GM19328 (cell line): ENCODE measurements around the gene FERD3L.

Experiments used
- ATAC-seq: cut with Tn5 transposase; IDR thresholded peaks from one replicate; pipeline ENCODE4 v1.9.1; 2021; ENCODE audit warnings: mild to moderate bottlenecking, moderate library complexity; ENCODE audit not compliant: unreplicated experiment

FERD3L gene

DNA sequence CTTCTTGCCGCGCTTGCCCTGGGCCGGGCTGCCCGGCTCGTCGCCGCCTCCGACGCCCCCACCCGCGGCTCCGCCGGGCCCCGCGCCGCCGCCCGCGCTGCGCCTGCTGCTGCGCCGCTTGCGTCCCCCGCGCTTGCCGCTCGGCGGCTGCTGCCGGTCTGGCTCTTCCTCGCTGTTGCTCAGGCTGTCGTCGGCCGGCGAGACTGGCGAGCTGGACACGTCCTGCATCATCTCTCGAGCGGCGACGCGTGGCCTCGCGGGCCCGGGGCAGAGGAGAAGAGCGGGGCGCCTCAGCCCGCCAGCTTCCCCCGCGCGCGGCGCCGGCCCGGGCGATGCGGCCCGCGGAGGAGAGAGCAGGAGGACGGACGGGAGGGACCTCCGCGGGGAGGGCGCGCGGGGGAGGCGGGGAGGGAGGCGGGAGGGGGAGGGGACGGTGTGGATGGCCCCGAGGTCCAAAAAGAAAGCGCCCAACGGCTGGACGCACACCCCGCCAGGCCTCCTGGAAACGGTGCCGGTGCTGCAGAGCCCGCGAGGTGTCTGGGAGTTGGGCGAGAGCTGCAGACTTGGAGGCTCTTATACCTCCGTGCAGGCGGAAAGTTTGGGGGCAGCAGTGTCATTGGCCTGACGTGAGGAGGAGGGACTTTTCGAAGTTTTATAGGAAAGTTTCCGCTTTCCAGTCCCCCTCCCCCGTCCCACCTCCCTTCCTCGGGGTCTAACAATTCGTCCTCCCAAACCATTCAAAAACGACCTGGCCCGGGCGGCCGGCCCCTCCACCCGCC lies 27.9 kb downstream of the FERD3L start, which contains the start of gene TWIST1:
Gene TWIST1, minus strand, starts transcription at position 546 of the 779 bp plus-strand sequence. Its CDS starts 315 bp downstream, at position 231.
- ATAC-seq: no peak

DNA sequence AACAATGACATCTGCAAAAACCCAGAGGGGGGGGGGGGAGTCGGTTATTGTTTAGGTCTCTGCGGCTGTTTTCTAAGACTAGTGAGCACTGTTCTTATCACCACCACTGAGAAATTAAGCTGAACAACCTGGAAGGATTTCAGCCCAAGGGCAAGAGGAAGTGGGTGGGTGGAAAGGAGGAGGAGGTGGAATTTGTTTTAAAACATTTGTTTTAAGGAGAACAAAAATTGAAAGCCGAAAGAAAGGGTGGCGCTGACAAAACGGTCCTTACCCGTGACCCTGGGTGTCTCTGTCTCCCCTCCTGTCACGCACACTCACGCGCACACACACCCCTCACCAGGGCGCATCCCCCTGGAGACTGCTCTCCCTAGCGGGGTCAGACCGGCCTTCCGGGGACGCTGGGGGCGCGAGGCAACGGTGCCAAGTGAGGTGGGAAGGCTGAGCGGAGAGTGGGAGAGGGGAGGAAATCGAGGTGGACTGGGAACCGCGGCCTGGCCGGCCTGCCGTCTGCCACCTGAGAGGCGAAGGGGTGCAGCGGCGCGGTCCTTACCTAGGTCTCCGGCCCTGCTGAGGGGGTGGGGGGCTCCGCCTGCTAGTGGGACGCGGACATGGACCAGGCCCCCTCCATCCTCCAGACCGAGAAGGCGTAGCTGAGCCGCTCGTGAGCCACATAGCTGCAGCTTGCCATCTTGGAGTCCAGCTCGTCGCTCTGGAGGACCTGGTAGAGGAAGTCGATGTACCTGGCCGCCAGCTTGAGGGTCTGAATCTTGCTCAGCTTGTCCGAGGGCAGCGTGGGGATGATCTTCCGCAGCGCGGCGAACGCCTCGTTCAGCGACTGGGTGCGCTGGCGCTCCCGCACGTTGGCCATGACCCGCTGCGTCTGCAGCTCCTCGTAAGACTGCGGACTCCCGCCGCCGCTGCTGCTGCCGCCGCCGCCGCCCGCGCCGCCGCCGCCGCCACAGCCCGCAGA lies 28.8 kb downstream of the FERD3L start:
- no peak for ATAC-seq

DNA sequence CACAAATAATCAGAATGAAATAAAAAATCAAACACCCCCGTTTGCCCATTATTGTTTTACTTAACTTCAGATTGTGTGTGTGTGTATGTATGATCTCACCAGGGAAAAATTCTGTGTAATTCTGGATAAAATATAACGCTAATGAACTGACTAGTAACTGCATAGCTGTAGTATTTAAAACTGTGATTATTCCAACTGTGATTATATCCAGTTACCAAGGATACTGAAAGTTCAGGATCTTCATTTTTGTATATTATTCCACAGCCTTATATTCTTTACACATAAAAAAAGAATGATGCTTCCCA lies 30.7 kb downstream of the FERD3L start:
- ATAC-seq: no peak

DNA sequence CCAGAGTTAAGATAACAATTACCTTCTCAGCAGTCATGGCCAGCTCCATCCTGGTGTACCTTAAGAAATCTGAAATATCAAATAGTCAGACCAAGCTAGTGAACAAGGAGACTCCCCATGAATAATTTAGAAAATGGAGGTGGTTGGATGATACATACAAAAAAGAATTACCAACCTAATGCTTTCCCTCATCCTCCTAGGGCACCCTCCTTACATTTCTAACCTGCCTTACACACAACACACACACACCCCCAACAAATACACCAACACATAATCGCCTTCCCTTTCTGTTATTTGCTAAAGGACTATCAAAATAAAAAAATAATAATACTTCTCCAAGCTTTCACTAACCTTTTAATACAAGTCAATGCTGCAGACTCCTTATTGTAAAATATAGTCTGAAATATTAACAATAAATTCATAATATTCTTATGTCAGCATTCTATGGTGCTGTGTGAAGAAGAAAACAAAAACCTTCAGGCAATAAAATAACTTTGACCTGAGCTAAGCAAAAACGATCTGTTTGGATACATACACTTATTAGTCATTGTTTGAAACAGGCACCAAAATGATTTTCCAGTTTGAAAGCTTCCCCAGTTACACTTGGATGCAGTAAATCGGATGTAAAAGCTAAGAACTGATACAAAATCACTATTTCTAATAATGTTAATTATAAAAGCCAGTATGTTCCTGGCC lies 31.2 kb downstream of the FERD3L start:
- ATAC-seq: no peak

DNA sequence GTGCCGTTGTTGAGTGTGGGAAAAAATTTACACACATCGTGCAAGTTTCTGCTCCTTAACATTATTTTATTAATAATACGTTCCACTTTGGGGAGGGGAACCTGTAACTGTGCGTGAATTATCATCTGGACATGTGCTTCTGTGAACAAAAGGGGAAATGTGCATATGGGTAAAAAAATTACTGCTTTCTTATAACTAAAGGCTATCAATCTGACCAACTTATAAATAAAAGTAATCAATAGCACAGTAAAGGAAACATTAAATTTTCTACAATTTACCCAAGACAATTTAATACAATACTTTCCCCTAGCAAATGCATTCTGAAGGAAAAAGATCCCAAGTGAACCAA lies 32.2 kb downstream of the FERD3L start:
- ATAC-seq: no peak

DNA sequence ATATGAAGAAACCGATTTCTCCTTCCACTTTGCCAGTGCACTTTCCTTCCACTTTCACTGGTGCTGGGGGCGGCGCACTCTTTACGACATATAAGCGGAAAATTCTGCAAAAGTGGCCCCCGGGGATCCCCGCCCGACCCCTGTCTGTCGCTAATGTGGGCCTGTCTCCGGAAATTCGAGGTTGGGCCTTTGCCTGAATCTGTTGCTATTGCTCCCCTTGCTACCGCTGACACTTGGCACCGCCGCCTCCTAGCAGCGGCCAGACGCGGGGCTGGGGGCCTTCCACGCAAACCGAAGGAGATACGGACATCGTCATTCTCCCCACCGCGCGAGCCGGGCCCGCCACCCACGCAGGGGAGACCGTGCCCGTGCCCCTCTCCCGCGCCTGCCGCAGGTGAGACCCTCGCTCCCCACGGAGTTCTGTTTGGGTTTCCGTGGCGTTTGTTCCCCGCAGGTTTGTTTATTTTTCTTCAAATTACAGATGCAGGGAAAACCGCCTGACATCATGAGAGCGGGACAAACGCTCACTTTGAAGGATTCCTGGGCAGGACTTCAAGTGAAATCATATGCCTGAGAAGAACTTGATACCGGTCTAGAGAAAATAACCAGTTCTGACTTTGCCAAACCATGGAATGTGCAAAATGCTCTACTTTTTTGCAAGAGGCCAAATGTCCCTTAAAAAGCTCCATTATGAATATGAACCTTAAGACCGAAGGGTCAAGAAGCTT lies 32.8 kb downstream of the FERD3L start:
- no peak for ATAC-seq

DNA sequence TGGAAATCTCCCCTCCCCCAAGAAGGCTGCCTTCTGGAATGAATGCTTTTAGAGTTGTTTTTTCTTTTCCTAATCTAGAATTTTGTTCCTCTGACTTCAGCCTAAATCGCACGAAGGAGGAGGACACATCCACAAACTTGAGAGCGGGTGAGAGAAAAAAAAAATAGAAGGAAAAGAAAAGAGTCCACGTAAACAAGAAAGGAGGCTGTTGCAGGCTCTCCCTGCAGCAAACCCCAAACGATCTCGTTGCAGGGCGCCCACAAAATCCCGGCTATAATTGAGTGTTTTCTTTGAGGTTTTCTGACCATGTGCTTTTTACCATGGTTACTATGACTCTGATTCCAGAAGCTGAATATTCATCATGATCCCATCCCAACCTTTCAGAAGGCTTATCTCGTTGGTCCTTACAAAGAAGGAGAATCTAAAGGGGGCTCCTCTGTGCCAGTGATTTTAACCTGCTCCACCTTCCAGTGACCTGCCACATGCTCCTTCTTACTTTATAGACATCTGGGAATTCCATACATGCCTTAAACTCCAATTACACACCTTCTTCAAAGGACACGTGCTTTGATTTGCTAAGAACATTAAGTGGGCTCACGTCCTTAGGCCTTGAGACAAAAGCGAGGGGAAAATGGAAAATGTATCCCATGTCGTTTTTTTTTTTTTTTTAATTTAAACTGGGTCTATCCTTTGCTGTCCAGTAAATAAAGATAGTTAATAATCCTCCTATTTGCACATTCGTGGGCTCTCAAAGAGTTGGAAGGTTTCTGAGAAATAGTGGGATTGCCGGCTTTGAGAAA lies 33.5 kb downstream of the FERD3L start:
- no peak for ATAC-seq

DNA sequence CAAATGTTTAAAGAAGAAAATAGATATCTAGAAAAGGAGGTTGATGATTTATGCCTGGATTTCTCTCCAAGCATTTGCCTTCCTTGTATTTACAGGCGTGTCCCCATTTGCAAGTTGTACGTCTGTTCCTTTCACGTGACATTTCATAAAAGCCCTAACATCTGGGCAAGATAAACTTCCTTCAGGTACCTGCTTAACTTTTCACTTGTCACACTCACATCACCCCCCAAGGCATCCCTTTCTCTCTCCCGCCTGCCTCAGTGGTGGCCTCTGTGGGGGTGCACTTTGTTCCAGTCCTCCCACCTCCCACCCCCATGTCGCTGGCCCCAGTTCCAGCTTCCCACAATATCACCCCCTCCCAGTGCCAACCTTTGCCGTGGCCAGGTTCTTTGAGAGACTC lies 34.4 kb downstream of the FERD3L start:
- no peak for ATAC-seq

DNA sequence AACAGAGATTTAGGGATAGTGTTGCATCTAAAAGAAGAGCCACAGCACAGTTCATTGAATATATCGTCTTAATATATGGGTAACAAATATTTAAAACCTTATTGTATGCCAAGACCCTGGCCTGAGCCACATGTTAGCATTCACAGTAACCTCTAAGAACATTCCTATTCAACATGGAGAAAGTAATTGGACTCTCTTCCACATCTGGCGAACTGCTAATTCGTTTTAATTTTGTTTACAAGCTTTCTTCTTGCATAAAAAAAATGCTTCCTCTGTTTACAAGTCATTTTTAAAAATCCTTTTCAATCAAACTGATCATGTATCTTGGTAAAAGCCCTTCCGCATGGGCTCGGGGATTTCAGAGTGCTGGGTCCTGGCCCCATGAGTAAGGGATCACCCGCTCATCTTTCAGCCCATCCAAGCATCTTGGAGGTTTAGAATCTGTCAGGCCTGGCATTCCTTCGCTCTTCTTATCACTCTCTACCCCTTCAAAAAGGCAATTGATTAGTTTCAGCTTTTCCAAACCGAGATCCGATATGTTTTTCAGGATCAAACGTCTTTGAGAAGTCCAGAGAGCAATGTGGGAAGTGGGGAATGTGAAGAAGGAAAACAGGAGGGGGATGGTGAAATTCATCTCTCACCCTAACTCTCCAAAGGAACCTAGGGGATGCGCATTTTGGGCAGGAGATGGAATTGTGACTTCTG lies 35.0 kb downstream of the FERD3L start:
- ATAC-seq: no peak

DNA sequence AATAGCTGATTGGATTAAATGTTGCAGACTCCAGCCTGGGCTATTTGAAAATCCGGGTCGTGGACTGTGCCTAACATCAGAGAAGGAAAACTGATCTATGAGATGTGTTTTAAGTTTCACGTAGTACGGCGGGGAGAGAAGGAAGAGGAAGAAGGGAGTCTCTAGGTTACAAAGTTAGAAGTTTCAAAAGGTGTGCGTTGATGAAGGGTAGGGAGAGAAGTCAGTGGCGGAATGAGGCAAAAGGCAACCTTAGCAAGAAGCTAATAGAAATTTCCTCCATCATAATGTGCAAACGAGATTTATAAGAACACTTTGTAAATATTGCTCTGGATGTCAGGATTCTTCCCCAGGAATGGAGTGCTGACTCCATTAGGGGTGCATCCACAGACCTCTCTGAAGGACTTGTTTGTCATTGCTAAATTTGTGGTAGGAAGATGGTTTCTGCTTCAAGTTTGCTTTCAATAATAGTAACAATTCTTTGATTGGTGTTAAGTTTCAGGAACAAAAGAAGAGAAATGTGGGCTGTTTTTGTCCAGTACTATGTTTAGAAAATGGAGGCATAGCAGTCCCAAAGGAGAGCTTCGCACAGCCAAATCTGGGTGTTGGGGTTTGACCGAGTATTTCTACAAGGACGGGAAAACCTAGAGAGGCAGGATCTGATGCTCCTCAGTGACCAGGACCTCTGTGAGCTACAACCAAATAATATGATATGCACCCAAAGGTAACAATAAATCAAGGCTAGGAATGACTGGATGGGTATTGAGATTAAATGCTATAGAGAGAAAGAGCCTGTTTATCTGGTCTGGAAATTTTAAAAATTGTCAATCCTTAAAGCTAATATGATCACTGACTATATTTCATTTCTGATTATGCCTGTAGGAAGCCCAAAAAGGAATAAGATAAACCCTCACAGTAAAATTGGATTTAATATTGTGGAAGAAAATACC lies 35.9 kb downstream of the FERD3L start:
- ATAC-seq: no peak

DNA sequence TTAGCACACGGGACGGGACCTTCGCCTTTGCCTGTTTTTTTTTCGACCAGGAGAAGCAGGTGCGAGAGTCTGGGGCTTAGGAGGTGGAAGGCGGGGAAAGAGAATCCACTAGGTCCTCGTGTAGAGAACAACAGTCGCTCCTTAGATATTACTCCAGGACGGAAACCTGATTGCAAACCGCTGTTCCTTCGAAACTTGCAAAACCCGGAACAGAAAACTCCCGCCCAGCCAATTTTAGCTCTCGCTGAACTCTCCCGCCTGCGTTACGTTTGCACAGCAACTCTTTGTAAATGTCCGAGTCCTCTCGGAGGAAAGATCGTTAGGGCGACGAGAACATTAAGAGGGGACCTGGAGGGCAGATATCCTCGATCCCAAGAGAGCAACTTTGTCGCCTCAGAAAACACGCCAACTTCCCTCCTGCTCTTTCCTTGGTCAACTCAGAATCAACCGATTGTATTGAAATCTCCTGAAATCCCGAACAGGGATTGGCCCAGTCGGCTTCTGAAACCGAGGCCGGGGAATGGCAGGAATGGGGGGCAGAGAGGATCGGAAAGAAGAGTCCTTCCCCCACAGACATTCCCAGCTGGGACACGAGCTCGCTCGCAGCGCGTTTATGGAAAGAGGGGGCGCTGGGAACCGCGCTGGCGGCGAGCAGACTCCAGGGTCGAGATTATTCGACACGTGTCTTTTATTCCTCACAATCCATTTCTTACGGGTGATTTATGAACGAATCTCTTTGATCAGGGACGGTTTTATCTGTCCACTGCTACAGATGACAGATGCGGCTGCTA lies 37.7 kb downstream of the FERD3L start:
- no peak for ATAC-seq

DNA sequence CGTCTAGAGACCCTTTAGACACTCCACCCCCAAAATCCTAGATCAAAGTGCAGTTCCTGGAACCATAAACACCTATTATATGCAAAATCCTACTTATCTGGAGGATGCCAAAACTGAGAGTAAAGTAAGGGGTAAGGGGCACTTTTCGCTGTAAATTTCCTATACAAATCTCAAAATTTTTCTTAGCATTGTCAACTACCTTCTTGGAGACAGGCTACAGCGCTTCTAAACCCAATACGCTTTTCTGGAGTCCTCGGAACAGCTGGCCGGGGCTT lies 38.2 kb downstream of the FERD3L start:
- no peak for ATAC-seq

DNA sequence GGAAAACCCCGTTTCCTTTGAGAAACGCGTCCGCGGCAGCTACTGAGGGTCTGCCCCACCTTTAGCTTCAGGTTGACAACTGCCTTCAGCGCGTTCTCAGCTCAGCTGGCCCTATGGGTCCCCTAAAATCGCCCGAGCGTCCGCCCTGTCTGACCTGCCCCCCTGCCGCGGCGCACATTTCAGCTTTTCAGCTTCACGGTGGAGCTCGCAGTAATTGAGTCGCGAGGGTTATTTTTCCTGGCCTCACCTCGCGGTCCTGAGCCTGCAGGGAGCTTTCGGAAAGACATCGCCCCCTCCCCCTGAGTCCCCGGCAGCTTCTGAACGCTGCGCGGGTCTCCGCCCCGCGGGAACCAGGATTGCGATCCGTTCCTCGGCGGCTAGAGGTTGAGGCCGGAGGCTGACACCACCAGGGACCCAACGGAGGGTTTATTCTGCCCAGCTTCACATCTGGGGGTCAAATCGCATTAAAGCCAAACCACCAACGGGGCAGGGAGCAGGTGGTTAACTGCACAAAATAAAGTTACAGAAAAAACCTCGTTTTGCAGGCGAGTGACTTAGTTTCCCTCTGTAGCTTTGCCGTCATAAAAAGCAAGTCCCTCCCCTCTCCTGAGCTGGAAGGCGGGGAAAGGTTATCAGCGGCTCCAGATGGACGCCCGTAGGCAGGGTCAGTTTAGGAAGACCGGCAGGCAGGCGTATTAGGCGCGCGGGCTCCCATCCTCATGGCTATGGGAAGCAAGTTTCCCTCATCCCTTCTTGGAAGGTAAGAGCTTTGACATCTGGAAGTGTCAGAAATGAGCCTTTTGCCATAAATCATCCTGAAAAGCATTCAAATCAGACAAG lies 38.8 kb downstream of the FERD3L start:
- no peak for ATAC-seq

DNA sequence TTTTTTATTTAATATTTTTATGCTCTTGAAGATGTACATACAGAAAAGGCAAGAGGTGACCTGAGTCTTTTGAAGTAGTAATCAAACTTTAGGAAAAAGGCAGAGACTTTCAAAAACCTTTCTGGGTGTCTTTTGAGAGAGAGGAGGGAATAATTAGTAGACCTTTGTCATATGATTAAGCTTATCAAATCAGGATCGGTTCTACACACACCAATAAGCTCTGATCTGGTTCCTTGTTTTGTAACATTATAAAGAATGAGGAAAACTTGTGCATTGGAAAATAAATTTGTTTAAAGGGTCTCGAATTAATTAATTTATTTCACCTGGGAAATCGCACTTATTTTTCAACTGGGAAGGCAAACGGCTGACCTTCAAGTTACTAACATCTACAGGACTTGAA lies 39.7 kb downstream of the FERD3L start:
- ATAC-seq: no peak

DNA sequence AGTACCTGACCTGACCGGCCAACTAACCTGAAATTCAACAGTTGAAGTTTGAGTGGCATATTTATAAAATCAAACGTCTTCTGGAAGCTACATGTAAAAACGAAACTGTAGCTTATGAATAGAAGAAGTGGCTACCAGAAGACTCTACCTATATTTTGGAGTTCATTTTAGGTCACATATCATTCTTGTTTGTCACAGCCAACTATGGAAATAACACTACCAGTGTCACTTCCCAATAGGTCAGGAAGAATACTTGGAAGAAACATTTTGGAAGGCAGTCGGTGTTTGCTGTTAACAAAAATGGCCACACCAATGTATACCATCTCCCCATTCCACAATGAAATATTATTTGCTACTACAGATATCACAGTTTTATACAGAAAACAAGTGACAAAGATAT lies 40.4 kb downstream of the FERD3L start:
- no peak for ATAC-seq

DNA sequence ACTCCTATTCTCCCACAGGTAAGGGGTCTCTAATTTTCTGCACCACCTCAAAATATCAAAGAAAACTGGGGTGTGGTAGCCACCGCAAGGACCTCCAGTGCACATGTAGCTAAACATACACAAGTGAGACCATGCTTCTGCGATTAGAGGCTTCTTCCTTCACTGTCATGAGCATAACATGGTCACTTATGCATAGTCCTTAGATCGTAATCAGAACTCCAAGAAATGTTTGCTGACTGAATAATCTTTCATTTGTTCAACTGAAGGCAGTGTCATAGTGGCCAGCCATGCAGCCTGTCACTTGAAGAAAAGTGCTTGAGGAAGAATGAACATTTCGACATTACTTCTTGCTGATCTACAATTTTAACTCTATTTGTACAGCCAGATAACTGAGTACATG lies 42.3 kb downstream of the FERD3L start:
- no peak for ATAC-seq

DNA sequence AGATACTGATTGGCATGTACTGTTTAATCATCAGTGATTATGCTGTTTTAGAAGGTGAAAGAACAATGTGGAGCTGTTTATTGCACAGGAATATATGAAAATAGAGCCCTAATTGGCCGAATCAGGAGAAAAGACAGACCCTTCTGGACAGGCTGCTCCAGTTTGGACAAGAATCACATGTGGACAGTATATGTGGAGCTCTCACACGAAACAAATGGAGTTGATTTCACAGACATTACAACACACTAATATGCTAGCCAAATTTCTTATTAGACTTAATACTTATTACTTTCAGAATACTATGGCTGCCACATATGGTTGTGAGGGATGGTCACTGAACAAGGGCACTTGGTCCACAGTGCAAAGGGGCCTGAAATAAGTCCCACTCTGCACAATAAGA lies 43.3 kb downstream of the FERD3L start:
- no peak for ATAC-seq
